H9 (cell line): ENCODE data around the gene CTIF. TPM values are rescaled to one million over a fixed set of nuclear protein-coding genes. Genes with fewer than 3 reads are reported as not detected.
A peak's percentile ranks its signal among the peaks of the same experiment; 100 is the strongest.

Source experiments
- DNase-seq: peaks from one replicate; pipeline ENCODE4 v3.0.0-alpha.2; 2017
- H2AFZ ChIP-seq: one replicate; pipeline ENCODE4 v1.6.1; 2013; ENCODE audit warnings: mild to moderate bottlenecking, low read length, control low read depth, moderate library complexity
- H2AK5ac ChIP-seq: 2 replicates; pipeline ENCODE4 v1.6.1; 2013; ENCODE audit warnings: low read length, control low read depth, mixed read lengths; ENCODE audit not compliant: insufficient read length
- H2BK120ac ChIP-seq: one replicate; pipeline ENCODE4 v1.6.1; 2013; ENCODE audit warnings: low read depth, mild to moderate bottlenecking, low read length, control low read depth, inconsistent platforms; ENCODE audit not compliant: poor library complexity, severe bottlenecking
- H2BK12ac ChIP-seq: 2 replicates; pipeline ENCODE4 v1.6.1; 2013; ENCODE audit warnings: low read length, control low read depth, mixed read lengths, low read depth; ENCODE audit not compliant: insufficient read length
- H2BK15ac ChIP-seq: 2 replicates; pipeline ENCODE4 v1.6.1; 2013; ENCODE audit warnings: low read depth, low read length, control low read depth
- H2BK20ac ChIP-seq: one replicate; pipeline ENCODE4 v1.6.1; 2013; ENCODE audit warnings: low read depth, mild to moderate bottlenecking, low read length, control low read depth, inconsistent platforms; ENCODE audit not compliant: poor library complexity, severe bottlenecking
- H2BK5ac ChIP-seq: 2 replicates; pipeline ENCODE4 v1.6.1; 2013; ENCODE audit warnings: low read length, control low read depth, mixed read lengths; ENCODE audit not compliant: insufficient read length
- H3K14ac ChIP-seq: 2 replicates; pipeline ENCODE4 v1.6.1; 2013; ENCODE audit warnings: low read length, control low read depth; ENCODE audit not compliant: insufficient read depth
- H3K18ac ChIP-seq: 2 replicates; pipeline ENCODE4 v1.6.1; 2013; ENCODE audit warnings: low read depth, mild to moderate bottlenecking, mixed read lengths, low read length, control low read depth; ENCODE audit not compliant: insufficient read length
- H3K23ac ChIP-seq: 2 replicates; pipeline ENCODE4 v1.6.1; 2013; ENCODE audit warnings: low read length, control low read depth, mixed read lengths, low read depth; ENCODE audit not compliant: insufficient read length
- H3K23me2 ChIP-seq: 2 replicates; pipeline ENCODE4 v1.6.1; 2013; ENCODE audit warnings: low read depth, mild to moderate bottlenecking, mixed read lengths, low read length, control low read depth; ENCODE audit not compliant: insufficient read length, poor library complexity, severe bottlenecking
- H3K27ac ChIP-seq: 2 replicates; pipeline ENCODE4 v1.5.1; 2013; ENCODE audit warnings: low read length, control low read depth, mixed read lengths, low read depth; ENCODE audit not compliant: insufficient read length
- H3K27me3 ChIP-seq: 2 replicates; pipeline ENCODE4 v1.6.1; 2013; ENCODE audit warnings: low read length, control low read depth, inconsistent platforms; ENCODE audit not compliant: insufficient read depth
- H3K4ac ChIP-seq: 2 replicates; pipeline ENCODE4 v1.6.1; 2013; ENCODE audit warnings: low read depth, mild to moderate bottlenecking, control low read depth, inconsistent platforms, low read length, moderate library complexity
- H3K4me1 ChIP-seq: 2 replicates; pipeline ENCODE4 v1.6.1; 2013; ENCODE audit warnings: low read length, control low read depth, inconsistent platforms; ENCODE audit not compliant: insufficient read depth
- H3K4me2 ChIP-seq: 2 replicates; pipeline ENCODE4 v1.6.1; 2013; ENCODE audit warnings: low read length, control low read depth, mixed read lengths; ENCODE audit not compliant: insufficient read length, insufficient read depth
- H3K56ac ChIP-seq: 2 replicates; pipeline ENCODE4 v1.6.1; 2013; ENCODE audit warnings: low read depth, mild to moderate bottlenecking, mixed read lengths, low read length, control low read depth; ENCODE audit not compliant: insufficient read length
- H3K79me1 ChIP-seq: 2 replicates; pipeline ENCODE4 v1.6.1; 2013; ENCODE audit warnings: low read depth, mild to moderate bottlenecking, moderate library complexity, low read length, control low read depth, inconsistent platforms; ENCODE audit not compliant: insufficient read depth, poor library complexity, severe bottlenecking
- H3K79me2 ChIP-seq: 2 replicates; pipeline ENCODE4 v1.6.1; 2013; ENCODE audit warnings: low read length, control low read depth, inconsistent platforms; ENCODE audit not compliant: insufficient read depth
- H3K9ac ChIP-seq: 2 replicates; pipeline ENCODE4 v1.6.1; 2013; ENCODE audit warnings: low read length, control low read depth, mixed read lengths; ENCODE audit not compliant: insufficient read length; ENCODE audit errors: extremely low read depth
- H3K9me3 ChIP-seq: one replicate; pipeline ENCODE4 v1.6.1; 2013; ENCODE audit warnings: low read depth, low read length, inconsistent platforms; ENCODE audit not compliant: control insufficient read depth
- H3T11ph ChIP-seq: one replicate; pipeline ENCODE4 v1.6.1; 2013; ENCODE audit warnings: mild to moderate bottlenecking, low read length, control low read depth, inconsistent platforms
- H4K20me1 ChIP-seq: one replicate; pipeline ENCODE4 v1.6.1; 2013; ENCODE audit not compliant: control insufficient read depth, insufficient read length, insufficient read depth
- H4K5ac ChIP-seq: 2 replicates; pipeline ENCODE4 v1.6.1; 2013; ENCODE audit warnings: low read depth, mild to moderate bottlenecking, mixed read lengths, low read length, control low read depth; ENCODE audit not compliant: insufficient read length
- H4K8ac ChIP-seq: replicated peaks from 2 replicates; pipeline ENCODE4 v1.6.1; 2013; ENCODE audit warnings: low read length, control low read depth, mixed read lengths, low read depth; ENCODE audit not compliant: insufficient read length
- H4K91ac ChIP-seq: 2 replicates; pipeline ENCODE4 v1.6.1; 2013; ENCODE audit warnings: low read depth, mild to moderate bottlenecking, moderate library complexity, mixed read lengths, low read length, control low read depth; ENCODE audit not compliant: insufficient read length
- H3K27ac Mint-ChIP-seq, 3 experiments: 2 replicates in 2 of 3; 3 replicates in 1 of 3; pipeline ENCODE4 v1.8.0; 2020 to 2021; ENCODE audit warnings: mixed read lengths in 3 of 3, mild to moderate bottlenecking in 1 of 3, moderate library complexity in 1 of 3
- H3K27me3 Mint-ChIP-seq: 2 replicates; pipeline ENCODE4 v1.8.0; 2021; ENCODE audit warnings: low read depth, mild to moderate bottlenecking, moderate library complexity, mixed read lengths
- H3K36me3 Mint-ChIP-seq, 3 experiments: 2 replicates in 2 of 3; 3 replicates in 1 of 3; pipeline ENCODE4 v1.8.0; 2020 to 2021; ENCODE audit warnings: low read depth in 3 of 3, mixed read lengths in 3 of 3; ENCODE audit not compliant: insufficient read depth in 1 of 3
- H3K4me1 Mint-ChIP-seq, 2 experiments: 2 replicates each; pipeline ENCODE4 v1.8.0; 2020; ENCODE audit warnings: mixed read lengths in 2 of 2
- H3K4me3 Mint-ChIP-seq, 2 experiments: 2 replicates in 1 of 2; 3 replicates in 1 of 2; pipeline ENCODE4 v1.8.0; 2020 to 2021; ENCODE audit warnings: mild to moderate bottlenecking in 2 of 2, mixed read lengths in 2 of 2, moderate library complexity in 1 of 2
- H3K9me3 Mint-ChIP-seq, 2 experiments: 2 replicates in 1 of 2; 3 replicates in 1 of 2; pipeline ENCODE4 v1.8.0; 2020; ENCODE audit warnings: mild to moderate bottlenecking in 2 of 2, mixed read lengths in 2 of 2, moderate library complexity in 1 of 2
- CTCF ChIP-seq: fragments of 200-600 bp; sonication (generic); conservative IDR thresholded peaks from 3 replicates; pipeline ENCODE4 v1.8.0; 2021; ENCODE audit warnings: antibody characterized with exemption, mild to moderate bottlenecking
- WGBS: extraction: QIAGEN DNeasy Blood & Tissue Kit; methylation state at CpG from one replicate; pipeline ENCODE4 v1.1.7; 2013; ENCODE audit warnings: missing lambda C conversion rate, low lambda C conversion rate, mixed read lengths; ENCODE audit not compliant: insufficient read length; ENCODE audit errors: extremely low coverage; 5-methylcytosine and 5-hydroxymethylcytosine counted together
- total RNA-seq: library from RNA; stranded (reverse); gene quantifications from 2 replicates; pipeline ENCODE4 v1.2.1, GENCODE V29; 2021

CTIF gene
- total RNA-seq, 1 experiment from 2014 or later: 15.8 TPM

GRCh38 chr18:48750485-48751175 lies 211.8 kb downstream of the CTIF start:
- Histone ChIP-seq H3K4me2 (no peak overlapping the region), H4K91ac (no peak overlapping the region), H4K5ac (no peak overlapping the region), H3K9me3 (no peaks in the 10 kb centered on the region), H3K79me2 (no peaks in the 10 kb centered on the region), H2AK5ac (no peak overlapping the region), H3K27me3 (no peaks in the 10 kb centered on the region), H3K4me1 (no peaks in the 10 kb centered on the region), H4K8ac (no peak overlapping the region), H2BK120ac (no peak overlapping the region), H3K79me1 (no peaks in the 10 kb centered on the region), H3K56ac (no peak overlapping the region), H2AFZ (no peak overlapping the region), H3K14ac (no peak overlapping the region; the same call in 1 of the 2 replicates), H3K9ac (no peak overlapping the region), H3T11ph (no peak overlapping the region), H2BK20ac (no peak overlapping the region), H2BK15ac (no peak overlapping the region), H3K23ac (no peak overlapping the region), H3K23me2 (no peaks in the 10 kb centered on the region), H3K18ac (no peak overlapping the region), H3K27ac (no peak overlapping the region), H4K20me1 (no peaks in the 10 kb centered on the region), H2BK12ac (no peak overlapping the region), H2BK5ac (no peak overlapping the region), H3K4ac (no peak overlapping the region)
- WGBS: no CpG with 5 or more reads among the region's 11 CpGs
- DNase-seq: no peak
- H3K36me3 Mint-ChIP-seq: no peaks in the 10 kb centered on the region
- no peaks in the 10 kb centered on the region; the same call in 1 of the 2 replicates for H3K27me3 Mint-ChIP-seq
- H3K4me1 Mint-ChIP-seq: peaks cover 0 to 7% of the 10 kb centered on the region in 2 experiments; a peak in 1 of 4 replicates
- no peaks in the 10 kb centered on the region for H3K9me3 Mint-ChIP-seq
- peak overlapping the region in 1 of 3 experiments; percentile 85; a peak in 2 of 7 replicates for H3K27ac Mint-ChIP-seq
- H3K4me3 Mint-ChIP-seq: no peak overlapping the region
- TF ChIP-seq CTCF: no peak
